ENCODE measurements around the gene DNAJB11. TPM values are rescaled to one million over a fixed set of nuclear protein-coding genes. Genes with fewer than 3 reads are reported as not detected.

The DNAJB11 gene
- total and polyA plus RNA-seq, 2 experiments from 2014 or later = 72.6 to 85.6 TPM

GRCh38 chr3:186589121-186589520 lies 18.6 kb downstream of the DNAJB11 start:
- H3K4me2 ChIP-seq = no peak overlapping the region
- ATAC-seq (no peak; the same call in 2 of the 3 replicates), DNase-seq (ENCODE audit: low spot score) (peak; percentile 62)
- no peak overlapping the region for H3K4me3 ChIP-seq
- H2AFZ ChIP-seq = no peak overlapping the region
- no peak overlapping the region for H3K4me3 Mint-ChIP-seq
- H3K36me3 Mint-ChIP-seq (ENCODE audit: low read depth) = peaks cover 14% of the 10 kb centered on the region
- peaks cover 2% of the 10 kb centered on the region for H3K36me3 ChIP-seq (ENCODE audit: insufficient read depth)
- H3K9me3 Mint-ChIP-seq = no peaks in the 10 kb centered on the region
- no peaks in the 10 kb centered on the region for H3K4me1 Mint-ChIP-seq
- H3K4me1 ChIP-seq (ENCODE audit: insufficient read depth) = no peaks in the 10 kb centered on the region
- no peaks in the 10 kb centered on the region for H4K20me1 ChIP-seq (replicated peaks; ENCODE audit: insufficient read depth)
- H3K27me3 Mint-ChIP-seq (ENCODE audit: insufficient read depth, low read depth, poor library complexity) = no peaks in the 10 kb centered on the region
- no peak overlapping the region for H3K27ac ChIP-seq (ENCODE audit: low read depth)
- TF ChIP-seq CTCF (conservative IDR thresholded peaks at IDR 0.05; ENCODE audit: low read depth in 2 of 2) (peak; percentile 69 to 76), ETS1 (IDR thresholded peaks at IDR 0.05) (no peak), EZH2phosphoT487 (IDR thresholded peaks at IDR 0.05; ENCODE audit: unreplicated experiment) (no peak)
- no peaks in the 10 kb centered on the region for H3K79me2 ChIP-seq (replicated peaks; ENCODE audit: insufficient read depth)
- H3K9me2 ChIP-seq (ENCODE audit: insufficient read depth) = no peaks in the 10 kb centered on the region
- no peaks in the 10 kb centered on the region for H3F3A ChIP-seq (replicated peaks; ENCODE audit: low read depth)
- no peaks in the 10 kb centered on the region for H3K27me3 ChIP-seq (ENCODE audit: insufficient read depth)
- no peak overlapping the region for H3K27ac Mint-ChIP-seq

GRCh38 chr3:186589856-186590579 lies 19.5 kb downstream of the DNAJB11 start:
- Histone ChIP-seq H3K36me3 (ENCODE audit: insufficient read depth) (no peaks in the 10 kb centered on the region), H3K4me1 (ENCODE audit: insufficient read depth) (no peaks in the 10 kb centered on the region), H3K4me2 (no peak overlapping the region), H3K27ac (ENCODE audit: low read depth) (0 out of 2 replicates have a peak overlapping the region, but pooled peaks have one; percentile 55), H3K4me3 (no peak overlapping the region), H3K9me2 (ENCODE audit: insufficient read depth) (no peaks in the 10 kb centered on the region), H2AFZ (no peak overlapping the region), H4K20me1 (replicated peaks; ENCODE audit: insufficient read depth) (no peaks in the 10 kb centered on the region), H3F3A (replicated peaks; ENCODE audit: low read depth) (no peaks in the 10 kb centered on the region), H3K27me3 (ENCODE audit: insufficient read depth) (no peaks in the 10 kb centered on the region), H3K79me2 (replicated peaks; ENCODE audit: insufficient read depth) (no peaks in the 10 kb centered on the region)
- ATAC-seq = no peak
- Mint-ChIP-seq H3K4me1 (no peaks in the 10 kb centered on the region), H3K4me3 (no peak overlapping the region), H3K27me3 (ENCODE audit: insufficient read depth, low read depth, poor library complexity) (no peaks in the 10 kb centered on the region), H3K9me3 (no peaks in the 10 kb centered on the region), H3K27ac (no peak overlapping the region), H3K36me3 (ENCODE audit: low read depth) (peaks cover 5% of the 10 kb centered on the region; the same call in 1 of the 3 replicates)
- DNase-seq (ENCODE audit: low spot score) = no peak
- TF ChIP-seq, protein P1, sequence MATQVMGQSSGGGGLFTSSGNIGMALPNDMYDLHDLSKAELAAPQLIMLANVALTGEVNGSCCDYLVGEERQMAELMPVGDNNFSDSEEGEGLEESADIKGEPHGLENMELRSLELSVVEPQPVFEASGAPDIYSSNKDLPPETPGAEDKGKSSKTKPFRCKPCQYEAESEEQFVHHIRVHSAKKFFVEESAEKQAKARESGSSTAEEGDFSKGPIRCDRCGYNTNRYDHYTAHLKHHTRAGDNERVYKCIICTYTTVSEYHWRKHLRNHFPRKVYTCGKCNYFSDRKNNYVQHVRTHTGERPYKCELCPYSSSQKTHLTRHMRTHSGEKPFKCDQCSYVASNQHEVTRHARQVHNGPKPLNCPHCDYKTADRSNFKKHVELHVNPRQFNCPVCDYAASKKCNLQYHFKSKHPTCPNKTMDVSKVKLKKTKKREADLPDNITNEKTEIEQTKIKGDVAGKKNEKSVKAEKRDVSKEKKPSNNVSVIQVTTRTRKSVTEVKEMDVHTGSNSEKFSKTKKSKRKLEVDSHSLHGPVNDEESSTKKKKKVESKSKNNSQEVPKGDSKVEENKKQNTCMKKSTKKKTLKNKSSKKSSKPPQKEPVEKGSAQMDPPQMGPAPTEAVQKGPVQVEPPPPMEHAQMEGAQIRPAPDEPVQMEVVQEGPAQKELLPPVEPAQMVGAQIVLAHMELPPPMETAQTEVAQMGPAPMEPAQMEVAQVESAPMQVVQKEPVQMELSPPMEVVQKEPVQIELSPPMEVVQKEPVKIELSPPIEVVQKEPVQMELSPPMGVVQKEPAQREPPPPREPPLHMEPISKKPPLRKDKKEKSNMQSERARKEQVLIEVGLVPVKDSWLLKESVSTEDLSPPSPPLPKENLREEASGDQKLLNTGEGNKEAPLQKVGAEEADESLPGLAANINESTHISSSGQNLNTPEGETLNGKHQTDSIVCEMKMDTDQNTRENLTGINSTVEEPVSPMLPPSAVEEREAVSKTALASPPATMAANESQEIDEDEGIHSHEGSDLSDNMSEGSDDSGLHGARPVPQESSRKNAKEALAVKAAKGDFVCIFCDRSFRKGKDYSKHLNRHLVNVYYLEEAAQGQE (IDR thresholded peaks at IDR 0.05; ENCODE audit: unreplicated experiment) = no peak
- no peak for TF ChIP-seq EZH2phosphoT487 (IDR thresholded peaks at IDR 0.05; ENCODE audit: unreplicated experiment)
- no peak for TF ChIP-seq ZNF331 (CRISPR knock-in tag; IDR thresholded peaks at IDR 0.05; ENCODE audit: low read depth)
- no peak for TF ChIP-seq STAT1 (IDR thresholded peaks at IDR 0.05; ENCODE audit: unreplicated experiment)
- TF ChIP-seq ZNF114 (CRISPR knock-in tag; IDR thresholded peaks at IDR 0.05) = no peak
- TF ChIP-seq POLR2AphosphoS5 (IDR thresholded peaks at IDR 0.05; ENCODE audit: low read depth) = no peak
